Mammary epithelial cell (primary cell): ENCODE data around the gene TRPV2.

Experiments
- EZH2 ChIP-seq: IDR thresholded peaks from 2 replicates; pipeline ENCODE4 v1.6.1; 2012; ENCODE audit warnings: low read length, inconsistent platforms, borderline replicate concordance
- TF ChIP-seq, protein P1 (sequence below), 2 donors: IDR thresholded peaks in 1 of 2; conservative IDR thresholded peaks in 1 of 2; 2 replicates each; pipeline ENCODE4 v1.5.1; 2011 to 2012; ENCODE audit warnings: inconsistent platforms in 2 of 2, low read length in 2 of 2, mild to moderate bottlenecking in 2 of 2, control low read depth in 1 of 2, low read depth in 1 of 2; ENCODE audit not compliant: insufficient read depth in 1 of 2; ENCODE audit errors: extremely low read depth in 1 of 2

GRCh38 chr17:16406742-16407674, 8.4 kb upstream of the TRPV2 start:
- TF ChIP-seq, protein P1, sequence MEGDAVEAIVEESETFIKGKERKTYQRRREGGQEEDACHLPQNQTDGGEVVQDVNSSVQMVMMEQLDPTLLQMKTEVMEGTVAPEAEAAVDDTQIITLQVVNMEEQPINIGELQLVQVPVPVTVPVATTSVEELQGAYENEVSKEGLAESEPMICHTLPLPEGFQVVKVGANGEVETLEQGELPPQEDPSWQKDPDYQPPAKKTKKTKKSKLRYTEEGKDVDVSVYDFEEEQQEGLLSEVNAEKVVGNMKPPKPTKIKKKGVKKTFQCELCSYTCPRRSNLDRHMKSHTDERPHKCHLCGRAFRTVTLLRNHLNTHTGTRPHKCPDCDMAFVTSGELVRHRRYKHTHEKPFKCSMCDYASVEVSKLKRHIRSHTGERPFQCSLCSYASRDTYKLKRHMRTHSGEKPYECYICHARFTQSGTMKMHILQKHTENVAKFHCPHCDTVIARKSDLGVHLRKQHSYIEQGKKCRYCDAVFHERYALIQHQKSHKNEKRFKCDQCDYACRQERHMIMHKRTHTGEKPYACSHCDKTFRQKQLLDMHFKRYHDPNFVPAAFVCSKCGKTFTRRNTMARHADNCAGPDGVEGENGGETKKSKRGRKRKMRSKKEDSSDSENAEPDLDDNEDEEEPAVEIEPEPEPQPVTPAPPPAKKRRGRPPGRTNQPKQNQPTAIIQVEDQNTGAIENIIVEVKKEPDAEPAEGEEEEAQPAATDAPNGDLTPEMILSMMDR (conservative IDR thresholded peaks at IDR 0.05 in 1 of 2, IDR thresholded peaks at IDR 0.05 in 1 of 2; ENCODE audit: extremely low read depth in 1 of 2, insufficient read depth in 1 of 2, low read depth in 1 of 2, low read length in 2 of 2), result no peak
- TF ChIP-seq EZH2, result no peak
